ENCODE data around the gene FAM174C. TPM values are rescaled to one million over a fixed set of nuclear protein-coding genes. Genes with fewer than 3 reads are reported as not detected.
A peak's percentile ranks its signal among the peaks of the same experiment; 100 is the strongest.

FAM174C gene
- polyA plus RNA-seq, 3 donors, result 32.8 to 56.2 (median 40.0) TPM

- H3K36me3 ChIP-seq (replicated peaks in 1 of 2; ENCODE audit: control insufficient read depth in 1 of 2, insufficient read depth in 2 of 2, low read length in 2 of 2), result peaks cover 17 to 18% of the 10 kb centered on the region in 2 donors
- Mint-ChIP-seq H3K36me3 (peaks cover 14 to 23% of the 10 kb centered on the region in 2 donors), H3K4me3 (peak overlapping the region; percentile 81 to 89), H3K4me1 (peaks cover 58% of the 10 kb centered on the region), H3K9me3 (no peaks in the 10 kb centered on the region), H3K27ac (peak overlapping the region; percentile 88 to 97 (median 94)), H3K27me3 (ENCODE audit: low read depth in 3 of 3) (peaks cover 3 to 12% (median 9%) of the 10 kb centered on the region in 3 donors)
- H3K9me3 ChIP-seq (replicated peaks in 1 of 2; ENCODE audit: control insufficient read depth in 1 of 2, insufficient read depth in 1 of 2, low read length in 2 of 2), result no peaks in the 10 kb centered on the region
- peak overlapping the region; percentile 55 to 93 (median 60) for H3K4me3 ChIP-seq (replicated peaks in 1 of 3; ENCODE audit: low read depth in 2 of 3, low read length in 3 of 3)
- peak overlapping the region; percentile 48 for H2AFZ ChIP-seq (ENCODE audit: insufficient read depth, low read depth, low read length, poor library complexity, severe bottlenecking)
- peak overlapping the region; percentile 39 to 95 for H3K27ac ChIP-seq (ENCODE audit: low read depth in 1 of 2, low read length in 2 of 2)
- H3K4me2 ChIP-seq (replicated peaks; ENCODE audit: extremely low read depth, low read length, poor library complexity, severe bottlenecking), result peak overlapping the region; percentile 95
- TF ChIP-seq CTCF (IDR thresholded peaks at IDR 0.05), result no peak
- peaks cover 67 to 80% of the 10 kb centered on the region in 2 donors for H3K4me1 ChIP-seq (ENCODE audit: control insufficient read depth in 1 of 2, insufficient read depth in 2 of 2, low read length in 2 of 2)
- peak overlapping the region; percentile 87 for H3K9ac ChIP-seq (ENCODE audit: insufficient read depth, low read length, poor library complexity, severe bottlenecking)
- peaks cover 41% of the 10 kb centered on the region for H4K20me1 ChIP-seq (ENCODE audit: insufficient read depth, low read length)
- intact Hi-C loops (cut with micrococcal nuclease), result no loop called here
- 0% methylated on average over 14 of the region's 14 CpGs for WGBS (ENCODE audit: insufficient coverage)
- no peaks in the 10 kb centered on the region for H3K27me3 ChIP-seq (ENCODE audit: control insufficient read depth in 2 of 2, insufficient read depth in 2 of 2, low read length in 2 of 2)
- peaks cover 29% of the 10 kb centered on the region for H3K79me2 ChIP-seq (ENCODE audit: insufficient read depth, low read length)
- DNase-seq, result peak in 1 of 3 donors; percentile 47
Measured at GRCh38 chr19:1261538-1261797, 13.9 kb upstream of the FAM174C start.

GRCh38 chr19:1261798-1262622 is 13.3 kb upstream of the FAM174C start:
- intact Hi-C loops (cut with micrococcal nuclease), result no loop called here
- peak overlapping the region in 1 of 2 donors; percentile 95 for H3K27ac ChIP-seq (ENCODE audit: low read depth in 1 of 2, low read length in 2 of 2)
- H3K9ac ChIP-seq (ENCODE audit: insufficient read depth, low read length, poor library complexity, severe bottlenecking), result peak overlapping the region; percentile 87
- H2AFZ ChIP-seq (ENCODE audit: insufficient read depth, low read depth, low read length, poor library complexity, severe bottlenecking), result peak overlapping the region; percentile 48
- peaks cover 37% of the 10 kb centered on the region for H4K20me1 ChIP-seq (ENCODE audit: insufficient read depth, low read length)
- peak overlapping the region; percentile 95 for H3K4me2 ChIP-seq (replicated peaks; ENCODE audit: extremely low read depth, low read length, poor library complexity, severe bottlenecking)
- no peak for TF ChIP-seq CTCF (IDR thresholded peaks at IDR 0.05)
- peak overlapping the region; percentile 81 to 89 for H3K4me3 Mint-ChIP-seq
- DNase-seq, result peak in 1 of 3 donors; percentile 15
- H3K27me3 ChIP-seq (ENCODE audit: control insufficient read depth in 2 of 2, insufficient read depth in 2 of 2, low read length in 2 of 2), result peaks cover 0 to under 1% of the 10 kb centered on the region in 2 donors
- peaks cover 54% of the 10 kb centered on the region for H3K4me1 Mint-ChIP-seq
- H3K9me3 ChIP-seq (replicated peaks in 1 of 2; ENCODE audit: control insufficient read depth in 1 of 2, insufficient read depth in 1 of 2, low read length in 2 of 2), result no peaks in the 10 kb centered on the region
- peaks cover 24% of the 10 kb centered on the region for H3K79me2 ChIP-seq (ENCODE audit: insufficient read depth, low read length)
- H3K4me1 ChIP-seq (ENCODE audit: control insufficient read depth in 1 of 2, insufficient read depth in 2 of 2, low read length in 2 of 2), result peaks cover 67 to 80% of the 10 kb centered on the region in 2 donors
- peaks cover 12 to 13% of the 10 kb centered on the region in 2 donors for H3K36me3 ChIP-seq (replicated peaks in 1 of 2; ENCODE audit: control insufficient read depth in 1 of 2, insufficient read depth in 2 of 2, low read length in 2 of 2)
- H3K9me3 Mint-ChIP-seq, result peaks cover 0 to under 1% (median 0%) of the 10 kb centered on the region in 7 donors
- peaks cover 4 to 13% (median 9%) of the 10 kb centered on the region in 3 donors for H3K27me3 Mint-ChIP-seq (ENCODE audit: low read depth in 3 of 3)
- peak overlapping the region in 2 of 3 experiments; percentile 55 to 93 for H3K4me3 ChIP-seq (replicated peaks in 1 of 3; ENCODE audit: low read depth in 2 of 3, low read length in 3 of 3)
- H3K36me3 Mint-ChIP-seq, result peaks cover 10 to 19% of the 10 kb centered on the region in 2 donors
- H3K27ac Mint-ChIP-seq, result peak overlapping the region; percentile 88 to 97 (median 94)
- WGBS (ENCODE audit: insufficient coverage), result 38% methylated on average over 24 of the region's 28 CpGs

All from CD14-positive monocyte (primary cell).